ENCODE measurements around the gene FOXM1.

The FOXM1 gene

GRCh38 chr12:2820432-2820831, 56.5 kb downstream of the FOXM1 start:
- ChIA-PET POLR2A (interaction anchor here (1.5 kb wide), 1 partner anchor 17 kb away, joined by 3 read pairs; no protein-coding TSS in a partner anchor), CTCF (no interaction called here)
- TF ChIP-seq FOXK2 (IDR thresholded peaks at IDR 0.05) (no peak), FOXA1 (IDR thresholded peaks at IDR 0.05) (no peak), SUZ12 (IDR thresholded peaks at IDR 0.05) (no peak)
- DNase-seq (ENCODE audit: extremely low spot score), result no peak

- no peak for DNase-seq (ENCODE audit: extremely low spot score)
- ChIA-PET POLR2A (no interaction called here), CTCF (no interaction called here)
- TF ChIP-seq FOXK2 (IDR thresholded peaks at IDR 0.05) (no peak), FOXM1 (IDR thresholded peaks at IDR 0.05; ENCODE audit: borderline replicate concordance) (no peak), SUZ12 (IDR thresholded peaks at IDR 0.05) (no peak), ELF4 (IDR thresholded peaks at IDR 0.05) (no peak), HDGF (IDR thresholded peaks at IDR 0.05; ENCODE audit: borderline replicate concordance) (no peak), LEF1 (IDR thresholded peaks at IDR 0.05; ENCODE audit: borderline replicate concordance) (no peak), L3MBTL2 (conservative IDR thresholded peaks at IDR 0.05) (no peak), ARNT (IDR thresholded peaks at IDR 0.05) (no peak), TARDBP (IDR thresholded peaks at IDR 0.05) (no peak), CTBP1 (IDR thresholded peaks at IDR 0.05; ENCODE audit: borderline replicate concordance) (no peak), BHLHE40 (IDR thresholded peaks at IDR 0.05; ENCODE audit: borderline replicate concordance) (no peak), NFRKB (IDR thresholded peaks at IDR 0.05) (no peak), SP1 (IDR thresholded peaks at IDR 0.05) (no peak), ZNF384 (IDR thresholded peaks at IDR 0.05) (no peak), FOXA1 (IDR thresholded peaks at IDR 0.05) (no peak)
- TF ChIP-seq, protein P1, sequence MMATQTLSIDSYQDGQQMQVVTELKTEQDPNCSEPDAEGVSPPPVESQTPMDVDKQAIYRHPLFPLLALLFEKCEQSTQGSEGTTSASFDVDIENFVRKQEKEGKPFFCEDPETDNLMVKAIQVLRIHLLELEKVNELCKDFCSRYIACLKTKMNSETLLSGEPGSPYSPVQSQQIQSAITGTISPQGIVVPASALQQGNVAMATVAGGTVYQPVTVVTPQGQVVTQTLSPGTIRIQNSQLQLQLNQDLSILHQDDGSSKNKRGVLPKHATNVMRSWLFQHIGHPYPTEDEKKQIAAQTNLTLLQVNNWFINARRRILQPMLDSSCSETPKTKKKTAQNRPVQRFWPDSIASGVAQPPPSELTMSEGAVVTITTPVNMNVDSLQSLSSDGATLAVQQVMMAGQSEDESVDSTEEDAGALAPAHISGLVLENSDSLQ (IDR thresholded peaks at IDR 0.05), result no peak
Measured at GRCh38 chr12:2819810-2820209, 57.2 kb downstream of the FOXM1 start.

DNA sequence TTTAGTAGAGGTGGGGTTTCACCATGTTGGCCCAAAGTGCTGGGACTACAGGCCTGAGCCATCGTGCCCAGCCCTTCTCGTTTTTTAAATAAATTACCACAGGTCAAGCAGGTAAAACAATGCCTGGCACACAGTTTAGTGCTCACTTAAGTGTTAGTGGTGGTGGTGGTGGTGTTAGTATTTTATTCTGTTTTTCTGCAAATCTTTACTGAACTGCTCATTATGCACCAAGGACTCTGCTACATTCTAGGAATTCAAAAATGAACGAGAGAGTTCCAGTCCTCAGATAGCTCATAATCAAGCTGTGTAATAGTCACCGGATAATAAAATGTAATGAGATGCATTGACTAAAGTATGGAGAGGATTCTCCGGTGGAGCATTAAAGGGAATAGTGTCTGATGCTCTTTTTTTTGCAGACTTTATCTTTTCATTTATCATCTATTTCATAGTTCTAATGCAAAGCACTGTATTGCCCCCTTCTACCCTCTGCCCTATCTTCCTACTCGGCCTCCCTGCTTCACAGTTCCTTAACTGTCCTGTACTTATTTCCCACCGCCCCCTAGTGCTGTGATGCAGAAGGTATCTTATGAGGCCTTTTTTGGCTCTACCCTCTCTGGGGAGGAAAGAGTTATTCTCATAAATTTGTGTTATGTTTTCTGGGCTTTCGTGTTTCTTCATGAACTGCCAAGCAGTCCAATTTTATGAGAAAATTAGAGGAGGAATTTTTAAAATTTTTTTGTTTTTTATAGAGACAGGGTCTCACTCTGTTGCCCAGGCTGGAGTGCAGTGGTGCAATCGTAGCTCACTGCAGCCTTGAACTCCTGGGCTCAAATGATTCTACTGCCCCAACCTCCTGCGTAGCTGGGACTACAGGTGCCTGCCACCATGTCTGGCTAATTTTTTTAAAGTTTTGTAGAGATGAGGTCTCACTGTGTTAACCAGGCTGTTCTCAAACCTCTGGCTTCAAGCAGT, 63.5 kb downstream of the FOXM1 start:
- ChIA-PET POLR2A (interaction anchor here (1.1 to 2.9 kb wide), 10 partner anchors 8 to 32 kb away, joined by 3 to 11 read pairs (median 4); partner anchors contain the start of genes FKBP4 and NRIP2), CTCF (interaction anchor here (0.6 to 2.1 kb wide), 3 partner anchors 29 to 74 kb away, joined by 3 to 8 read pairs (median 3); no protein-coding TSS in a partner anchor)
- peak; percentile 65 for DNase-seq (ENCODE audit: extremely low spot score)
- TF ChIP-seq BHLHE40 (IDR thresholded peaks at IDR 0.05; ENCODE audit: borderline replicate concordance) (no peak), L3MBTL2 (conservative IDR thresholded peaks at IDR 0.05) (no peak), NFRKB (IDR thresholded peaks at IDR 0.05) (no peak), ARNT (IDR thresholded peaks at IDR 0.05) (no peak), FOXM1 (IDR thresholded peaks at IDR 0.05; ENCODE audit: borderline replicate concordance) (no peak), FOXA1 (IDR thresholded peaks at IDR 0.05) (no peak), LEF1 (IDR thresholded peaks at IDR 0.05; ENCODE audit: borderline replicate concordance) (no peak), SUZ12 (IDR thresholded peaks at IDR 0.05) (no peak), ZNF384 (IDR thresholded peaks at IDR 0.05) (no peak), SP1 (IDR thresholded peaks at IDR 0.05) (no peak), TARDBP (IDR thresholded peaks at IDR 0.05) (no peak), ELF4 (IDR thresholded peaks at IDR 0.05) (no peak), CTBP1 (IDR thresholded peaks at IDR 0.05; ENCODE audit: borderline replicate concordance) (no peak), HDGF (IDR thresholded peaks at IDR 0.05; ENCODE audit: borderline replicate concordance) (no peak)
- TF ChIP-seq, protein P1 (IDR thresholded peaks at IDR 0.05), result no peak

DNA sequence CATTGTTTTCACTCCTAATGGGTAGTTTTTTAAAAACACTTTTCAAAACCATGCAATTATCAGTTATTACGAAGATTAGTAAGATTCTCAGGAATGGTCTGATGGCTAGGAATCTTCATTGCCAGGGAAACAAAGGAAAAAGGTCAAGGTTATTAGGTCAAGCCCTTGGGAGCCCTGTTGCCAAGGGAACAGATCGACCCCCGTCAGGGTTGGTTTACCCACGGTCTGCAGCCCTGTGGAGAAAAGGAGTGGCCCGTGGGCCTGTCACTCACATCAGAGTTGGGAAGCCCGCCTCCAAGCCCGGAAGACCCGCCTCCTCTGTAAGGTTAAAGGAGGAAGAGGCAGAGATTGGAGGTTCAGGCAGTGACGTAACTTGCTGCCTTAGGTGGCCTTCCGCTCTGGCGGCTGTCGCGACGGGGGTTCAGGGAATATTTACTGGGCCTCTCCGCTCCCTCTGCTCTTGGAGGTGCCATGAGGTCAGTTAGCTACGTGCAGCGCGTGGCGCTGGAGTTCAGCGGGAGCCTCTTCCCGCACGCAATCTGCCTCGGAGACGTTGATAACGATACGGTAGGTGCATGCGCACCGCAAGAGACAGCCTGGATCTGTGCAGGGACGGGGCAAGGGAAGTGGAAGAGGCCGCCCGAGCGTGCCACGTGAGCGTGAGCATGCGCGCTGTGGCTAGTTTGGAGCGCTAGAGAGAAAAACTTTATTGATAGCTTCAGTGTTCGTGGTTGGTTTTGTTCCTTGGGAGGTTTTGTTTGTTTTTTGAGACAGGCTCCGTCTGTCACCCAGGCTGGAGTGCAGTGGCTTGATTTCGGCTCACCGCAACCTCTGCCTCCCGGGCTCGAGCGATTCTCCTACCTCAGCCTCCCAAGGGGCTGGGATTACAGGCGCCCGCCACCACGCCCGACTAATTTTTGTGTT, 64.4 kb downstream of the FOXM1 start, which contains the start of gene ITFG2:
TSS of gene ITFG2 (plus strand) at position 379 of the 924 bp plus-strand sequence. CDS start at position 472, 93 bp downstream.
- peak; percentile 94 for DNase-seq (ENCODE audit: extremely low spot score)
- CTCF ChIA-PET, result interaction anchor here (1.5 to 2.1 kb wide), 2 partner anchors 29 to 73 kb away, joined by 3 to 8 read pairs; no protein-coding TSS in a partner anchor
- POLR2A ChIA-PET, result interaction anchor here (0.6 to 2.9 kb wide), 10 partner anchors 8 to 33 kb away, joined by 3 to 11 read pairs (median 4); partner anchors contain the start of genes FKBP4 and NRIP2
- no peak for TF ChIP-seq BHLHE40 (IDR thresholded peaks at IDR 0.05; ENCODE audit: borderline replicate concordance)
- TF ChIP-seq CTBP1 (IDR thresholded peaks at IDR 0.05; ENCODE audit: borderline replicate concordance), result no peak
- TF ChIP-seq ARNT (IDR thresholded peaks at IDR 0.05), result 0 out of 2 replicates have a peak, but pooled peaks have one; percentile 52
- no peak for TF ChIP-seq FOXM1 (IDR thresholded peaks at IDR 0.05; ENCODE audit: borderline replicate concordance)
- TF ChIP-seq ZNF384 (IDR thresholded peaks at IDR 0.05), result peak; percentile 78; the same call in 1 of the 2 replicates
- no peak for TF ChIP-seq SUZ12 (IDR thresholded peaks at IDR 0.05)
- no peak for TF ChIP-seq SP1 (IDR thresholded peaks at IDR 0.05)
- peak; percentile 88 for TF ChIP-seq ELF4 (IDR thresholded peaks at IDR 0.05)
- TF ChIP-seq NFRKB (IDR thresholded peaks at IDR 0.05), result no peak
- peak; percentile 95 for TF ChIP-seq L3MBTL2 (conservative IDR thresholded peaks at IDR 0.05)
- TF ChIP-seq, protein P1 (IDR thresholded peaks at IDR 0.05), result peak; percentile 100
- no peak for TF ChIP-seq LEF1 (IDR thresholded peaks at IDR 0.05; ENCODE audit: borderline replicate concordance)

DNA sequence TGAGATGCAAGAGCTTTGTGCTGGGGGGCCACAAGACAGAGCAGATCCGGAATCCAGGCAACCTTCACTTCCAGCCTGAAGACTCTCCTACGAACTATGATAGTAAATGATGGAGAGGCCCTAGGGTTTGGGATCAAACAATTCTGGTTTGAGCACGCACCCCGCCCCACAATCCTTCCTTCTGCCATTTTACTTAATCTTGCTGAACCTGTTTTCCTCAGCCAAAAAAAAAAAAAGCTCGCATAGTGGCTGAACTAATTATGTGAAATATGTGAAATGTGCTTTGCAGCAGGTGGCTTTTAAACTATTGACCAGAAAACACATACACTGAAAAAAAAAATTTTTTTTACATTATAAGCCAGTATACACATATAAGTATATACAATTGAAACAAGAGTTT, 65.2 kb downstream of the FOXM1 start:
- POLR2A ChIA-PET, result interaction anchor here (0.6 to 2.9 kb wide), 3 partner anchors 9 to 16 kb away, joined by 3 to 11 read pairs (median 8); no protein-coding TSS in a partner anchor
- DNase-seq (ENCODE audit: extremely low spot score), result no peak
- TF ChIP-seq SP1 (IDR thresholded peaks at IDR 0.05), result no peak
- no peak for TF ChIP-seq ELF4 (IDR thresholded peaks at IDR 0.05)
- TF ChIP-seq, protein P1 (IDR thresholded peaks at IDR 0.05), result no peak
- no peak for TF ChIP-seq NFRKB (IDR thresholded peaks at IDR 0.05)
- CTCF ChIA-PET, result no interaction called here
